Measurements from ENCODE around the gene ZNF536. TPM values are rescaled to one million over a fixed set of nuclear protein-coding genes. Genes with fewer than 3 reads are reported as not detected.

ZNF536 gene
- total RNA-seq, 1 experiment from 2014 or later = not detected

- no peak overlapping the region for H3T11ph ChIP-seq (ENCODE audit: low read length)
- H2AFZ ChIP-seq (ENCODE audit: low read length) = no peak overlapping the region
- Mint-ChIP-seq H3K4me3 (no peak overlapping the region), H3K27ac (no peak overlapping the region), H3K27me3 (ENCODE audit: low read depth) (peaks cover 35% of the 10 kb centered on the region), H3K9me3 (peaks cover 0 to 4% of the 10 kb centered on the region in 2 experiments; a peak in 2 of 5 replicates), H3K4me1 (peaks cover 4 to 19% of the 10 kb centered on the region in 2 experiments; a peak in 3 of 4 replicates), H3K36me3 (ENCODE audit: insufficient read depth in 1 of 3, low read depth in 3 of 3) (no peaks in the 10 kb centered on the region)
- no peak overlapping the region for H4K8ac ChIP-seq (replicated peaks; ENCODE audit: insufficient read length, low read depth, low read length)
- no peak overlapping the region for H3K27ac ChIP-seq (ENCODE audit: insufficient read length, low read depth, low read length)
- H3K27me3 ChIP-seq (ENCODE audit: insufficient read depth, low read length) = peaks cover 3% of the 10 kb centered on the region; the same call in 1 of the 2 replicates
- no peaks in the 10 kb centered on the region for H3K79me2 ChIP-seq (ENCODE audit: insufficient read depth, low read length)
- H3K9ac ChIP-seq (ENCODE audit: extremely low read depth, insufficient read length, low read length) = no peak overlapping the region
- H2BK12ac ChIP-seq (ENCODE audit: insufficient read length, low read depth, low read length) = no peak overlapping the region
- H3K14ac ChIP-seq (ENCODE audit: insufficient read depth, low read length) = no peak overlapping the region
- H3K4me1 ChIP-seq (ENCODE audit: insufficient read depth, low read length) = peaks cover 2% of the 10 kb centered on the region; the same call in 1 of the 2 replicates
- H3K23me2 ChIP-seq (ENCODE audit: insufficient read length, low read depth, low read length, poor library complexity, severe bottlenecking) = peaks cover 12% of the 10 kb centered on the region
- no peak overlapping the region for H2BK15ac ChIP-seq (ENCODE audit: low read depth, low read length)
- H2BK20ac ChIP-seq (ENCODE audit: low read depth, low read length, poor library complexity, severe bottlenecking) = no peak overlapping the region
- DNase-seq = no peak
- no peak overlapping the region for H4K5ac ChIP-seq (ENCODE audit: insufficient read length, low read depth, low read length)
- TF ChIP-seq, protein P1, sequence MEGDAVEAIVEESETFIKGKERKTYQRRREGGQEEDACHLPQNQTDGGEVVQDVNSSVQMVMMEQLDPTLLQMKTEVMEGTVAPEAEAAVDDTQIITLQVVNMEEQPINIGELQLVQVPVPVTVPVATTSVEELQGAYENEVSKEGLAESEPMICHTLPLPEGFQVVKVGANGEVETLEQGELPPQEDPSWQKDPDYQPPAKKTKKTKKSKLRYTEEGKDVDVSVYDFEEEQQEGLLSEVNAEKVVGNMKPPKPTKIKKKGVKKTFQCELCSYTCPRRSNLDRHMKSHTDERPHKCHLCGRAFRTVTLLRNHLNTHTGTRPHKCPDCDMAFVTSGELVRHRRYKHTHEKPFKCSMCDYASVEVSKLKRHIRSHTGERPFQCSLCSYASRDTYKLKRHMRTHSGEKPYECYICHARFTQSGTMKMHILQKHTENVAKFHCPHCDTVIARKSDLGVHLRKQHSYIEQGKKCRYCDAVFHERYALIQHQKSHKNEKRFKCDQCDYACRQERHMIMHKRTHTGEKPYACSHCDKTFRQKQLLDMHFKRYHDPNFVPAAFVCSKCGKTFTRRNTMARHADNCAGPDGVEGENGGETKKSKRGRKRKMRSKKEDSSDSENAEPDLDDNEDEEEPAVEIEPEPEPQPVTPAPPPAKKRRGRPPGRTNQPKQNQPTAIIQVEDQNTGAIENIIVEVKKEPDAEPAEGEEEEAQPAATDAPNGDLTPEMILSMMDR (conservative IDR thresholded peaks at IDR 0.05) = no peak
- H3K79me1 ChIP-seq (ENCODE audit: insufficient read depth, low read depth, low read length, poor library complexity, severe bottlenecking) = no peaks in the 10 kb centered on the region
- H2AK5ac ChIP-seq (ENCODE audit: insufficient read length, low read length) = no peak overlapping the region
- no CpG with 5 or more reads among the region's 4 CpGs for WGBS (ENCODE audit: extremely low coverage, insufficient read length, low lambda C conversion rate)
- H4K20me1 ChIP-seq (ENCODE audit: control insufficient read depth, insufficient read depth, insufficient read length) = peaks cover 3% of the 10 kb centered on the region
- H3K9me3 ChIP-seq (ENCODE audit: control insufficient read depth, low read depth, low read length) = no peaks in the 10 kb centered on the region
- no peak overlapping the region for H4K91ac ChIP-seq (ENCODE audit: insufficient read length, low read depth, low read length)
- H3K23ac ChIP-seq (ENCODE audit: insufficient read length, low read depth, low read length) = no peak overlapping the region
- no peak overlapping the region for H2BK5ac ChIP-seq (ENCODE audit: insufficient read length, low read length)
- H2BK120ac ChIP-seq (ENCODE audit: low read depth, low read length, poor library complexity, severe bottlenecking) = no peak overlapping the region
- H3K4ac ChIP-seq (ENCODE audit: low read depth, low read length) = no peak overlapping the region
- no peak overlapping the region for H3K4me2 ChIP-seq (ENCODE audit: insufficient read depth, insufficient read length, low read length)
- H3K56ac ChIP-seq (ENCODE audit: insufficient read length, low read depth, low read length) = no peak overlapping the region
- no peak overlapping the region for H3K18ac ChIP-seq (ENCODE audit: insufficient read length, low read depth, low read length)
These were observed 6.5 kb downstream of the ZNF536 start for GRCh38 chr19:30378701-30379100.

All from H9 (cell line).